Endothelial cell (in vitro differentiated cells): ENCODE data around the gene ZHX3. TPM values are rescaled to one million over a fixed set of nuclear protein-coding genes. Genes with fewer than 3 reads are reported as not detected.
A peak's percentile ranks its signal among the peaks of the same experiment; 100 is the strongest.

Experiments used
- DNase-seq: peaks from one replicate; pipeline ENCODE4 v3.0.0; 2021; ENCODE audit warnings: low spot score
- H3K27ac Mint-ChIP-seq: one replicate; pipeline ENCODE4 v1.8.0; 2021; ENCODE audit warnings: mixed read lengths, inconsistent platforms; ENCODE audit not compliant: unreplicated experiment
- H3K27me3 Mint-ChIP-seq: one replicate; pipeline ENCODE4 v1.8.0; 2021; ENCODE audit warnings: mild to moderate bottlenecking, moderate library complexity, mixed read lengths, inconsistent platforms; ENCODE audit not compliant: unreplicated experiment
- H3K36me3 Mint-ChIP-seq: one replicate; pipeline ENCODE4 v1.8.0; 2021; ENCODE audit warnings: mild to moderate bottlenecking, low read depth, mixed read lengths, inconsistent platforms; ENCODE audit not compliant: unreplicated experiment
- H3K4me1 Mint-ChIP-seq: one replicate; pipeline ENCODE4 v1.8.0; 2021; ENCODE audit warnings: mild to moderate bottlenecking, mixed read lengths, inconsistent platforms; ENCODE audit not compliant: unreplicated experiment
- H3K4me3 Mint-ChIP-seq: one replicate; pipeline ENCODE4 v1.8.0; 2021; ENCODE audit warnings: mild to moderate bottlenecking, mixed read lengths, inconsistent platforms; ENCODE audit not compliant: unreplicated experiment
- H3K9me3 Mint-ChIP-seq: one replicate; pipeline ENCODE4 v1.8.0; 2021; ENCODE audit warnings: mixed read lengths, inconsistent platforms; ENCODE audit not compliant: unreplicated experiment
- CTCF ChIP-seq: fragments of 200-600 bp; sonication (generic); IDR thresholded peaks from one replicate; pipeline ENCODE4 v1.5.0; 2021; ENCODE audit warnings: antibody characterized with exemption; ENCODE audit not compliant: unreplicated experiment
- total RNA-seq: library from RNA; stranded (reverse); fragmentation: NEBNext Ultra II Directional; extraction: Animal tissue kit (Norgen Biotek cat#: 25700); gene quantifications from one replicate; pipeline ENCODE4 v1.2.1, GENCODE V29; 2021; ENCODE audit not compliant: unreplicated experiment

The ZHX3 gene
- total RNA-seq, 1 donor from 2014 or later, result 20.9 TPM

GRCh38 chr20:41161886-41162285 is 155.6 kb downstream of the ZHX3 start:
- Mint-ChIP-seq H3K4me3 (no peak overlapping the region), H3K27me3 (peaks cover 28% of the 10 kb centered on the region), H3K4me1 (peaks cover 13% of the 10 kb centered on the region), H3K27ac (no peak overlapping the region), H3K36me3 (peaks cover 71% of the 10 kb centered on the region), H3K9me3 (no peaks in the 10 kb centered on the region)
- no peak for DNase-seq
- no peak for TF ChIP-seq CTCF

GRCh38 chr20:41160686-41161085 is 156.8 kb downstream of the ZHX3 start:
- no peak for TF ChIP-seq CTCF
- Mint-ChIP-seq H3K27ac (peak overlapping the region; percentile 22), H3K27me3 (peaks cover 24% of the 10 kb centered on the region), H3K4me3 (peak overlapping the region; percentile 13), H3K9me3 (no peaks in the 10 kb centered on the region), H3K36me3 (peaks cover 63% of the 10 kb centered on the region), H3K4me1 (peaks cover 21% of the 10 kb centered on the region)
- no peak for DNase-seq

- Mint-ChIP-seq H3K9me3 (no peaks in the 10 kb centered on the region), H3K4me3 (peak overlapping the region; percentile 63), H3K27ac (peak overlapping the region; percentile 65), H3K27me3 (peaks cover 19% of the 10 kb centered on the region), H3K36me3 (peaks cover 58% of the 10 kb centered on the region), H3K4me1 (peaks cover 33% of the 10 kb centered on the region)
- TF ChIP-seq CTCF, result no peak
- no peak for DNase-seq
Observed at GRCh38 chr20:41159547-41159946, 158.0 kb downstream of the ZHX3 start.

- peaks cover 15% of the 10 kb centered on the region for H3K27me3 Mint-ChIP-seq
- peaks cover 54% of the 10 kb centered on the region for H3K36me3 Mint-ChIP-seq
- H3K27ac Mint-ChIP-seq, result peak overlapping the region; percentile 45
- H3K4me3 Mint-ChIP-seq, result no peak overlapping the region
- no peak for TF ChIP-seq CTCF
- peaks cover 42% of the 10 kb centered on the region for H3K4me1 Mint-ChIP-seq
- H3K9me3 Mint-ChIP-seq, result no peaks in the 10 kb centered on the region
- no peak for DNase-seq
Observed at GRCh38 chr20:41158082-41158625, 159.4 kb downstream of the ZHX3 start.

- Mint-ChIP-seq H3K27ac (peak overlapping the region; percentile 36), H3K36me3 (peaks cover 46% of the 10 kb centered on the region), H3K4me3 (no peak overlapping the region), H3K9me3 (no peaks in the 10 kb centered on the region), H3K27me3 (peaks cover 22% of the 10 kb centered on the region), H3K4me1 (peaks cover 71% of the 10 kb centered on the region)
- no peak for DNase-seq
- TF ChIP-seq CTCF, result no peak
Observed at GRCh38 chr20:41155261-41155660, 162.3 kb downstream of the ZHX3 start.
